ENCODE results near the gene ATP9B. TPM values are rescaled to one million over a fixed set of nuclear protein-coding genes. Genes with fewer than 3 reads are reported as not detected.

Gene ATP9B
- total and polyA plus RNA-seq, 4 donors: 7.1 to 31.4 (median 15.5) TPM

DNA sequence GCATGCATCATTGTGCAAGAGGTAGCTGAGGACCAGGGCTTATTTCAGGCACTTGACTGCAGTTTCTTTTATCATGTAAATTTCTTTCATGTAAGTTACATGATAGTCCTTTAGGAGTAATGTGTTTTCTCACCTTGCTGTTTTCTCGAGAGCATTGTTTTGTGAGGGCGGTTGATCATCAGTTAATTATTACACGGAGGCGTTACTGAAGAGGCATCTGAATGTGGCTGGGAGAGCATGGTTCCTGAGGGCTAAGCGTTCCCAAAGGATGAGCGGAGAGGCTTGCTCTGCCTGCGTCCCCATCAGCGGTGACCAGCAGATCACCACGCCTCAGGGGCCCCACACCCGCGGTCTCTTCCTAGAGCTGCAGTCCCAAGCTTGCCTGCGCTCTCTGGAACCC is 170.4 kb downstream of the ATP9B start:
- Histone ChIP-seq H3K4me1 (ENCODE audit: control insufficient read depth in 4 of 4, insufficient read depth in 4 of 4, low read length in 3 of 4) (no peaks in the 10 kb centered on the region), H3K27ac (ENCODE audit: low read depth in 1 of 2, low read length in 2 of 2) (no peak overlapping the region), H3K27me3 (ENCODE audit: control insufficient read depth in 4 of 4, insufficient read depth in 4 of 4, low read length in 3 of 4) (no peaks in the 10 kb centered on the region), H3K9me3 (ENCODE audit: control insufficient read depth in 4 of 4, low read length in 3 of 4) (no peaks in the 10 kb centered on the region), H3K9ac (ENCODE audit: low read depth in 1 of 2, low read length in 2 of 2) (no peak overlapping the region), H3K4me3 (ENCODE audit: low read depth in 1 of 3, low read length in 3 of 3) (no peak overlapping the region), H3K36me3 (ENCODE audit: control insufficient read depth in 4 of 4, insufficient read depth in 3 of 4, low read depth in 1 of 4, low read length in 3 of 4) (peaks cover 0 to 2% (median 0%) of the 10 kb centered on the region in 4 donors)
- TF ChIP-seq YY1 (IDR thresholded peaks at IDR 0.05): no peak
- TF ChIP-seq SP1 (IDR thresholded peaks at IDR 0.05): no peak
- TF ChIP-seq, protein P1, sequence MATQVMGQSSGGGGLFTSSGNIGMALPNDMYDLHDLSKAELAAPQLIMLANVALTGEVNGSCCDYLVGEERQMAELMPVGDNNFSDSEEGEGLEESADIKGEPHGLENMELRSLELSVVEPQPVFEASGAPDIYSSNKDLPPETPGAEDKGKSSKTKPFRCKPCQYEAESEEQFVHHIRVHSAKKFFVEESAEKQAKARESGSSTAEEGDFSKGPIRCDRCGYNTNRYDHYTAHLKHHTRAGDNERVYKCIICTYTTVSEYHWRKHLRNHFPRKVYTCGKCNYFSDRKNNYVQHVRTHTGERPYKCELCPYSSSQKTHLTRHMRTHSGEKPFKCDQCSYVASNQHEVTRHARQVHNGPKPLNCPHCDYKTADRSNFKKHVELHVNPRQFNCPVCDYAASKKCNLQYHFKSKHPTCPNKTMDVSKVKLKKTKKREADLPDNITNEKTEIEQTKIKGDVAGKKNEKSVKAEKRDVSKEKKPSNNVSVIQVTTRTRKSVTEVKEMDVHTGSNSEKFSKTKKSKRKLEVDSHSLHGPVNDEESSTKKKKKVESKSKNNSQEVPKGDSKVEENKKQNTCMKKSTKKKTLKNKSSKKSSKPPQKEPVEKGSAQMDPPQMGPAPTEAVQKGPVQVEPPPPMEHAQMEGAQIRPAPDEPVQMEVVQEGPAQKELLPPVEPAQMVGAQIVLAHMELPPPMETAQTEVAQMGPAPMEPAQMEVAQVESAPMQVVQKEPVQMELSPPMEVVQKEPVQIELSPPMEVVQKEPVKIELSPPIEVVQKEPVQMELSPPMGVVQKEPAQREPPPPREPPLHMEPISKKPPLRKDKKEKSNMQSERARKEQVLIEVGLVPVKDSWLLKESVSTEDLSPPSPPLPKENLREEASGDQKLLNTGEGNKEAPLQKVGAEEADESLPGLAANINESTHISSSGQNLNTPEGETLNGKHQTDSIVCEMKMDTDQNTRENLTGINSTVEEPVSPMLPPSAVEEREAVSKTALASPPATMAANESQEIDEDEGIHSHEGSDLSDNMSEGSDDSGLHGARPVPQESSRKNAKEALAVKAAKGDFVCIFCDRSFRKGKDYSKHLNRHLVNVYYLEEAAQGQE (IDR thresholded peaks at IDR 0.05): no peak
- no peak for TF ChIP-seq HNF4A (conservative IDR thresholded peaks at IDR 0.05)
- no peak for TF ChIP-seq RAD21 (IDR thresholded peaks at IDR 0.05)
- TF ChIP-seq GABPA (IDR thresholded peaks at IDR 0.05 in 1 of 2, conservative IDR thresholded peaks at IDR 0.05 in 1 of 2): no peak
- WGBS: 93% methylated on average over 12 of the region's 12 CpGs
- no peak for DNase-seq (ENCODE audit: low spot score)

DNA sequence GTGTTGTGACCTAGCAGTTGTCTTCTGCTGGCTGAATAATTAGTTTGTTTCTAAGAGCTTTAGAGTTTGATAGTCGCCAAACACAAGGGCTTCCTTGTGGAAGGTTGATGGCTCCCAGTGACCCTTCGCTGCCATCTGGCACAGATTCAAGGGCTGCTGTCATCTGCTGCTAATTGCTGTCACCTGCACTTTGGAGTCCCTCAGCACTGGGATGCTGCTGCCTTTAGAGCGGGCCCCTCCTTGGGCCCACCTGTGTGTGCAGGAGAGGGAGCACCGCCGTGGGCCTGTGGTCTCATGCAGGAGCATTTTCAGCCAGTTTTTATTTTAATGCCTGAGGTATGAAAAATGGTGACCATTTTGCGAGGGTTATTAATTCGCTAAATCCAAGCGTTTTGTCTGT is 172.6 kb downstream of the ATP9B start:
- peaks cover 0 to 2% (median 1%) of the 10 kb centered on the region in 4 donors for H3K4me1 ChIP-seq (ENCODE audit: control insufficient read depth in 4 of 4, insufficient read depth in 4 of 4, low read length in 3 of 4)
- DNase-seq (ENCODE audit: low spot score): no peak
- no peak overlapping the region for H3K27ac ChIP-seq (ENCODE audit: low read depth in 1 of 2, low read length in 2 of 2)
- no peak overlapping the region for H3K4me3 ChIP-seq (ENCODE audit: low read depth in 1 of 3, low read length in 3 of 3)
- H3K9ac ChIP-seq (ENCODE audit: low read depth in 1 of 2, low read length in 2 of 2): no peak overlapping the region
- WGBS: 93% methylated on average over 8 of the region's 8 CpGs
- no peaks in the 10 kb centered on the region for H3K9me3 ChIP-seq (ENCODE audit: control insufficient read depth in 4 of 4, low read length in 3 of 4)
- TF ChIP-seq HNF4G (IDR thresholded peaks at IDR 0.05) (no peak), RXRA (IDR thresholded peaks at IDR 0.05) (no peak), HNF4A (conservative IDR thresholded peaks at IDR 0.05) (no peak), GABPA (IDR thresholded peaks at IDR 0.05 in 1 of 2, conservative IDR thresholded peaks at IDR 0.05 in 1 of 2) (no peak), FOXA1 (IDR thresholded peaks at IDR 0.05) (no peak), SP1 (IDR thresholded peaks at IDR 0.05) (no peak), TAF1 (conservative IDR thresholded peaks at IDR 0.05) (no peak), EGR1 (IDR thresholded peaks at IDR 0.05; ENCODE audit: low read depth in 2 of 2) (no peak), JUND (IDR thresholded peaks at IDR 0.05) (no peak), YY1 (IDR thresholded peaks at IDR 0.05) (no peak), FOXA2 (IDR thresholded peaks at IDR 0.05) (no peak)
- TF ChIP-seq, protein P2, sequence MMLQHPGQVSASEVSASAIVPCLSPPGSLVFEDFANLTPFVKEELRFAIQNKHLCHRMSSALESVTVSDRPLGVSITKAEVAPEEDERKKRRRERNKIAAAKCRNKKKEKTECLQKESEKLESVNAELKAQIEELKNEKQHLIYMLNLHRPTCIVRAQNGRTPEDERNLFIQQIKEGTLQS (IDR thresholded peaks at IDR 0.05): no peak
- TF ChIP-seq, protein P3, sequence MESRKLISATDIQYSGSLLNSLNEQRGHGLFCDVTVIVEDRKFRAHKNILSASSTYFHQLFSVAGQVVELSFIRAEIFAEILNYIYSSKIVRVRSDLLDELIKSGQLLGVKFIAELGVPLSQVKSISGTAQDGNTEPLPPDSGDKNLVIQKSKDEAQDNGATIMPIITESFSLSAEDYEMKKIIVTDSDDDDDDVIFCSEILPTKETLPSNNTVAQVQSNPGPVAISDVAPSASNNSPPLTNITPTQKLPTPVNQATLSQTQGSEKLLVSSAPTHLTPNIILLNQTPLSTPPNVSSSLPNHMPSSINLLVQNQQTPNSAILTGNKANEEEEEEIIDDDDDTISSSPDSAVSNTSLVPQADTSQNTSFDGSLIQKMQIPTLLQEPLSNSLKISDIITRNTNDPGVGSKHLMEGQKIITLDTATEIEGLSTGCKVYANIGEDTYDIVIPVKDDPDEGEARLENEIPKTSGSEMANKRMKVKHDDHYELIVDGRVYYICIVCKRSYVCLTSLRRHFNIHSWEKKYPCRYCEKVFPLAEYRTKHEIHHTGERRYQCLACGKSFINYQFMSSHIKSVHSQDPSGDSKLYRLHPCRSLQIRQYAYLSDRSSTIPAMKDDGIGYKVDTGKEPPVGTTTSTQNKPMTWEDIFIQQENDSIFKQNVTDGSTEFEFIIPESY (IDR thresholded peaks at IDR 0.05): no peak
- TF ChIP-seq, protein P4, sequence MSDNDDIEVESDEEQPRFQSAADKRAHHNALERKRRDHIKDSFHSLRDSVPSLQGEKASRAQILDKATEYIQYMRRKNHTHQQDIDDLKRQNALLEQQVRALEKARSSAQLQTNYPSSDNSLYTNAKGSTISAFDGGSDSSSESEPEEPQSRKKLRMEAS (IDR thresholded peaks at IDR 0.05): no peak
- no peaks in the 10 kb centered on the region for H3K27me3 ChIP-seq (ENCODE audit: control insufficient read depth in 4 of 4, insufficient read depth in 4 of 4, low read length in 3 of 4)
- H3K36me3 ChIP-seq (ENCODE audit: control insufficient read depth in 4 of 4, insufficient read depth in 3 of 4, low read depth in 1 of 4, low read length in 3 of 4): peaks cover 0 to 2% (median 0%) of the 10 kb centered on the region in 4 donors

Data from liver (tissue), 9 donors.